HL-60 (cell line): Measurements from ENCODE around the gene ATP6V0D1.
"Not testable (repeated sequence)": the region's sequence is repeated elsewhere in the genome, so short reads cannot be mapped to it uniquely, and the experiment has no call there.

Experiments used
- DNase-seq, 2 experiments: peaks; one replicate each; pipeline ENCODE4 v3.0.0-alpha.2; 2010 to 2020; ENCODE audit warnings: low read depth in 1 of 2, low spot score in 1 of 2
- H3K27ac ChIP-seq: fragments of 250-450 bp; sonication (Bioruptor Pico); replicated peaks from 2 replicates; pipeline ENCODE4 v1.5.1; 2020; ENCODE audit warnings: mild to moderate bottlenecking, moderate library complexity
- H3K27me3 ChIP-seq: fragments of 250-450 bp; sonication (Bioruptor Pico); 2 replicates; pipeline ENCODE4 v1.5.1; 2021; ENCODE audit warnings: mild to moderate bottlenecking, moderate library complexity; ENCODE audit not compliant: insufficient read depth, poor library complexity, severe bottlenecking
- H3K4me3 ChIP-seq: replicated peaks from 2 replicates; pipeline ENCODE4 v1.5.1; 2011; ENCODE audit warnings: mild to moderate bottlenecking, control low read depth, low read length; ENCODE audit not compliant: insufficient read depth
- GABPA ChIP-seq: IDR thresholded peaks from 2 replicates; pipeline ENCODE4 v1.6.1; 2012; ENCODE audit warnings: low read depth
- POLR2AphosphoS5 ChIP-seq: IDR thresholded peaks from 2 replicates; pipeline ENCODE4 v1.6.1; 2012; ENCODE audit warnings: low read depth
- SPI1 ChIP-seq: IDR thresholded peaks from 2 replicates; pipeline ENCODE4 v1.6.1; 2012; ENCODE audit warnings: low read depth, mild to moderate bottlenecking, borderline replicate concordance
- TF ChIP-seq, protein P1 (sequence below): IDR thresholded peaks from one replicate; pipeline ENCODE4 v1.5.1; 2011; ENCODE audit warnings: low read length, control low read depth, inconsistent platforms; ENCODE audit not compliant: insufficient read depth
- TF ChIP-seq, protein P2 (sequence below): IDR thresholded peaks from 2 replicates; pipeline ENCODE4 v1.6.1; 2012; ENCODE audit warnings: low read depth; ENCODE audit not compliant: insufficient replicate concordance

The ATP6V0D1 gene

DNA sequence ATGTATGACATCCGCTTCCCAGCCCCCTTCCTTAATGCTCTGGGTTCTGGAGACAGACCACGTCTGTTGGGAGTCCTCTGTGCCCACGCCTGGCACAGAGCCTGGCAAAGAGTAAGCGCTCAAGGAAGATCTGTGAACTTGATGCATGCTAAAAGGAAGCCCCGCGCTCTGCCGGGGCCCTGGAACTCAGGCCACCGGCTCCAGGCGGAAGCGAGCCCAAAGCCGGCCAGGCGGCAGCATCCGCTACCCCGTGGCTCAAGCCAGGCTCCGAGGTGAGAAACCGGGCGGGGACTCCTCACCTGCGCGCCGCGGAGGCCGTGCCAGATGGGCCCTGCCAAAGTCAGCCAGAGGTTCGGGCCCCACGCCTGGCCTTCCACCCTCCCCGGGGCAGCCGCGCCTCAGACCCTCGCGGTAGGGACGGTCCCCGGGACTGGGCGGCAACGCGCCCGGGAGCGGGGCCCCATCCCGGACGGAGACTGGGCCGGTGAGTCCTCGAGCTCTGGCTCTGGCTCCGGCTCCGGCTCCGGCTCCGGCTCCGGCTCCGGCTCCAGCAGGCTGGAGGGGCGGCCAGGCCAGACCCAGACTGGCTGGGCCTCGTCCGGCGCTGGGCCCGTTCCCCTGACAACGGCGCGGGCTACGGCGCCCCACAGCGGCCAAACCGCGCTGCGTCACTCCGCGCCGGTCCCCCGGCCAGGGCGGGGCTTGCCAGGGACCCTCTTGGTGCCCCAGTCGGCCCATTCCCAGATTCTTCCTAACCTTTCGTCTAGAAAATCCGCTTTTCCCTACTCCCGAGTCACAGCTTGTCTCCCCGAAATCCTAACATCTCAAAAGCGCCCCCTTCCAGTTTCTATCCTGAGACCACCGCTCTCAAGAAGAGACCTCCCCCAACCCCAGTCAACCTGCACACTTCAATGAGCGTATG is 64.8 kb downstream of the ATP6V0D1 start, which contains the start of gene ZDHHC1:
ZDHHC1 (minus strand) TSS at position 606 of the 922 bp plus-strand sequence. CDS start 8,702 bp downstream, outside the sequence.
- TF ChIP-seq, protein P1, sequence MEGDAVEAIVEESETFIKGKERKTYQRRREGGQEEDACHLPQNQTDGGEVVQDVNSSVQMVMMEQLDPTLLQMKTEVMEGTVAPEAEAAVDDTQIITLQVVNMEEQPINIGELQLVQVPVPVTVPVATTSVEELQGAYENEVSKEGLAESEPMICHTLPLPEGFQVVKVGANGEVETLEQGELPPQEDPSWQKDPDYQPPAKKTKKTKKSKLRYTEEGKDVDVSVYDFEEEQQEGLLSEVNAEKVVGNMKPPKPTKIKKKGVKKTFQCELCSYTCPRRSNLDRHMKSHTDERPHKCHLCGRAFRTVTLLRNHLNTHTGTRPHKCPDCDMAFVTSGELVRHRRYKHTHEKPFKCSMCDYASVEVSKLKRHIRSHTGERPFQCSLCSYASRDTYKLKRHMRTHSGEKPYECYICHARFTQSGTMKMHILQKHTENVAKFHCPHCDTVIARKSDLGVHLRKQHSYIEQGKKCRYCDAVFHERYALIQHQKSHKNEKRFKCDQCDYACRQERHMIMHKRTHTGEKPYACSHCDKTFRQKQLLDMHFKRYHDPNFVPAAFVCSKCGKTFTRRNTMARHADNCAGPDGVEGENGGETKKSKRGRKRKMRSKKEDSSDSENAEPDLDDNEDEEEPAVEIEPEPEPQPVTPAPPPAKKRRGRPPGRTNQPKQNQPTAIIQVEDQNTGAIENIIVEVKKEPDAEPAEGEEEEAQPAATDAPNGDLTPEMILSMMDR: no peak
- TF ChIP-seq GABPA (no peak), SPI1 (no peak), POLR2AphosphoS5 (no peak)
- TF ChIP-seq, protein P2, sequence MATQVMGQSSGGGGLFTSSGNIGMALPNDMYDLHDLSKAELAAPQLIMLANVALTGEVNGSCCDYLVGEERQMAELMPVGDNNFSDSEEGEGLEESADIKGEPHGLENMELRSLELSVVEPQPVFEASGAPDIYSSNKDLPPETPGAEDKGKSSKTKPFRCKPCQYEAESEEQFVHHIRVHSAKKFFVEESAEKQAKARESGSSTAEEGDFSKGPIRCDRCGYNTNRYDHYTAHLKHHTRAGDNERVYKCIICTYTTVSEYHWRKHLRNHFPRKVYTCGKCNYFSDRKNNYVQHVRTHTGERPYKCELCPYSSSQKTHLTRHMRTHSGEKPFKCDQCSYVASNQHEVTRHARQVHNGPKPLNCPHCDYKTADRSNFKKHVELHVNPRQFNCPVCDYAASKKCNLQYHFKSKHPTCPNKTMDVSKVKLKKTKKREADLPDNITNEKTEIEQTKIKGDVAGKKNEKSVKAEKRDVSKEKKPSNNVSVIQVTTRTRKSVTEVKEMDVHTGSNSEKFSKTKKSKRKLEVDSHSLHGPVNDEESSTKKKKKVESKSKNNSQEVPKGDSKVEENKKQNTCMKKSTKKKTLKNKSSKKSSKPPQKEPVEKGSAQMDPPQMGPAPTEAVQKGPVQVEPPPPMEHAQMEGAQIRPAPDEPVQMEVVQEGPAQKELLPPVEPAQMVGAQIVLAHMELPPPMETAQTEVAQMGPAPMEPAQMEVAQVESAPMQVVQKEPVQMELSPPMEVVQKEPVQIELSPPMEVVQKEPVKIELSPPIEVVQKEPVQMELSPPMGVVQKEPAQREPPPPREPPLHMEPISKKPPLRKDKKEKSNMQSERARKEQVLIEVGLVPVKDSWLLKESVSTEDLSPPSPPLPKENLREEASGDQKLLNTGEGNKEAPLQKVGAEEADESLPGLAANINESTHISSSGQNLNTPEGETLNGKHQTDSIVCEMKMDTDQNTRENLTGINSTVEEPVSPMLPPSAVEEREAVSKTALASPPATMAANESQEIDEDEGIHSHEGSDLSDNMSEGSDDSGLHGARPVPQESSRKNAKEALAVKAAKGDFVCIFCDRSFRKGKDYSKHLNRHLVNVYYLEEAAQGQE: no peak
- DNase-seq: no peak
- Histone ChIP-seq H3K27ac (no peak within 1 kb of the TSS), H3K4me3 (peak within 1 kb of the TSS; percentile 59), H3K27me3 (peaks cover 16% of the 10 kb centered on the region)

DNA sequence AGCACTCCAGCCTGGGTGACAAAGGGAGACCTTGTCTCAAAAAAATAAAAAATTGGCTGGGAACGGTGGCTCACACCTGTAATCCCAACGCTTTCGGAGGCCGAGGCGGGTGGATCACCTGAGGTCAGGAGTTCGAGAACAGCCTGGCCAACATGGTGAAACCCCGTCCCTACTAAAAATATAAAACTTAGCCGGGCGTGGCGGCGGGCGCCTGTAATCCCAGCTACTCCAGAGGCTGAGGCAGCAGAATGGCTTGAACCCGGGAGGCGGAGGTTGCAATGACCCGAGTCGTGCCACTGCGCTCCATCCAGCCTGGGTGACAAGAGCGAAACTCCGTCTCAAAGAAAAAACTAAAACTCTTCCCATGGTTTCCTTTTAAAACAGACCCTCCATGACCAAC is 65.5 kb downstream of the ATP6V0D1 start:
- DNase-seq, H3K4me3 ChIP-seq, H3K27ac ChIP-seq: not testable (repeated sequence)
- peaks cover 16% of the 10 kb centered on the region for H3K27me3 ChIP-seq

GRCh38 chr16:67413978-67414911 is 66.7 kb downstream of the ATP6V0D1 start:
- peak; percentile 4; the same call in 1 of the 2 replicates for TF ChIP-seq SPI1
- TF ChIP-seq, protein P1: no peak
- TF ChIP-seq POLR2AphosphoS5: no peak
- Histone ChIP-seq H3K4me3 (no peak overlapping the region), H3K27ac (no peak overlapping the region), H3K27me3 (peaks cover 16% of the 10 kb centered on the region)
- no peak for DNase-seq

- Histone ChIP-seq H3K4me3 (no peak overlapping the region), H3K27ac (no peak overlapping the region), H3K27me3 (peaks cover 13% of the 10 kb centered on the region)
- DNase-seq: no peak
- no peak for TF ChIP-seq SPI1
- TF ChIP-seq GABPA: no peak
- TF ChIP-seq, protein P1: no peak
- TF ChIP-seq POLR2AphosphoS5: no peak
- TF ChIP-seq, protein P2: no peak
Measured at GRCh38 chr16:67412294-67412693, 68.7 kb downstream of the ATP6V0D1 start.
